ENCODE data around the gene CD6. TPM values are rescaled to one million over a fixed set of nuclear protein-coding genes. Genes with fewer than 3 reads are reported as not detected.

CD6 gene
- total and polyA plus RNA-seq, 2 experiments from 2014 or later = 4.2 TPM; not detected in 1

- Histone ChIP-seq H3K4me1 (ENCODE audit: low read depth) (peaks cover 13% of the 10 kb centered on the region), H3K36me3 (peaks cover 5% of the 10 kb centered on the region), H3K9me3 (ENCODE audit: low read depth) (no peaks in the 10 kb centered on the region), H3K27me3 (no peaks in the 10 kb centered on the region), H3K27ac (no peak overlapping the region), H3K4me3 (no peak overlapping the region)
- no peak for TF ChIP-seq CTCF (IDR thresholded peaks at IDR 0.05; ENCODE audit: low read depth, low read length)
- no peak for DNase-seq (ENCODE audit: low read depth in 1 of 2, low spot score in 1 of 2)
These were observed 32.2 kb upstream of the CD6 start for GRCh38 chr11:60939301-60939700.

GRCh38 chr11:60939855-60940254 lies 31.6 kb upstream of the CD6 start:
- Histone ChIP-seq H3K36me3 (peaks cover 5% of the 10 kb centered on the region), H3K9me3 (ENCODE audit: low read depth) (no peaks in the 10 kb centered on the region), H3K4me1 (ENCODE audit: low read depth) (peaks cover 13% of the 10 kb centered on the region), H3K27me3 (no peaks in the 10 kb centered on the region), H3K4me3 (no peak overlapping the region), H3K27ac (no peak overlapping the region)
- no peak for TF ChIP-seq CTCF (IDR thresholded peaks at IDR 0.05; ENCODE audit: low read depth, low read length)
- DNase-seq (ENCODE audit: low read depth in 1 of 2, low spot score in 1 of 2) = peak; percentile 60 to 71

- no peak for DNase-seq (ENCODE audit: low read depth in 1 of 2, low spot score in 1 of 2)
- Histone ChIP-seq H3K9me3 (ENCODE audit: low read depth) (no peaks in the 10 kb centered on the region), H3K4me3 (no peak overlapping the region), H3K4me1 (ENCODE audit: low read depth) (peaks cover 13% of the 10 kb centered on the region), H3K36me3 (no peaks in the 10 kb centered on the region), H3K27me3 (no peaks in the 10 kb centered on the region), H3K27ac (no peak overlapping the region)
- no peak for TF ChIP-seq CTCF (IDR thresholded peaks at IDR 0.05; ENCODE audit: low read depth, low read length)
These were observed 29.9 kb upstream of the CD6 start for GRCh38 chr11:60941371-60942119.

GRCh38 chr11:60942219-60942618 lies 29.3 kb upstream of the CD6 start:
- peaks cover 13% of the 10 kb centered on the region for H3K4me1 ChIP-seq (ENCODE audit: low read depth)
- H3K36me3 ChIP-seq = no peaks in the 10 kb centered on the region
- no peaks in the 10 kb centered on the region for H3K9me3 ChIP-seq (ENCODE audit: low read depth)
- no peak overlapping the region for H3K4me3 ChIP-seq
- H3K27me3 ChIP-seq = no peaks in the 10 kb centered on the region
- TF ChIP-seq CTCF (IDR thresholded peaks at IDR 0.05; ENCODE audit: low read depth, low read length) = no peak
- no peak overlapping the region for H3K27ac ChIP-seq
- no peak for DNase-seq (ENCODE audit: low read depth in 1 of 2, low spot score in 1 of 2)

GRCh38 chr11:60942970-60943565 lies 28.4 kb upstream of the CD6 start:
- no peak for DNase-seq (ENCODE audit: low read depth in 1 of 2, low spot score in 1 of 2)
- Histone ChIP-seq H3K27me3 (no peaks in the 10 kb centered on the region), H3K36me3 (no peaks in the 10 kb centered on the region), H3K27ac (no peak overlapping the region), H3K9me3 (ENCODE audit: low read depth) (no peaks in the 10 kb centered on the region), H3K4me1 (ENCODE audit: low read depth) (peaks cover 13% of the 10 kb centered on the region), H3K4me3 (no peak overlapping the region)
- no peak for TF ChIP-seq CTCF (IDR thresholded peaks at IDR 0.05; ENCODE audit: low read depth, low read length)
